HepG2 (cell line): ENCODE data around the gene ASGR1. TPM values are rescaled to one million over a fixed set of nuclear protein-coding genes. Genes with fewer than 3 reads are reported as not detected.

Source experiments
- BRD4 ChIP-seq: sonication (generic); formaldehyde crosslinking; IDR thresholded peaks from 2 replicates; pipeline ENCODE4 v1.4.0; 2020; ENCODE audit warnings: missing genetic modification reagents
- FLYWCH1 ChIP-seq: sonication (generic); formaldehyde crosslinking; IDR thresholded peaks from 2 replicates; pipeline ENCODE4 v1.8.1; 2023; ENCODE audit warnings: mild to moderate bottlenecking, missing genetic modification reagents
- NFAT5 ChIP-seq: sonication (generic); formaldehyde crosslinking; IDR thresholded peaks from 2 replicates; pipeline ENCODE4 v1.4.0; 2020; ENCODE audit warnings: missing genetic modification reagents
- NR0B2 ChIP-seq: sonication (generic); formaldehyde crosslinking; IDR thresholded peaks from 2 replicates; pipeline ENCODE4 v1.4.0; 2020; ENCODE audit warnings: mild to moderate bottlenecking, missing genetic modification reagents
- POLR2AphosphoS2 ChIP-seq: IDR thresholded peaks from 2 replicates; pipeline ENCODE4 v1.6.1; 2011; ENCODE audit warnings: low read depth, low read length, improper control_type of control experiment
- POLR2AphosphoS5 ChIP-seq: IDR thresholded peaks from 2 replicates; pipeline ENCODE4 v1.6.1; 2012; ENCODE audit warnings: low read depth, low read length
- POLR2G ChIP-seq: fragments of 200-400 bp; formaldehyde crosslinking; IDR thresholded peaks from 2 replicates; pipeline ENCODE4 v1.6.1; 2018; ENCODE audit warnings: mild to moderate bottlenecking, low read depth, low read length, moderate library complexity
- RARA ChIP-seq: IDR thresholded peaks from 2 replicates; pipeline ENCODE4 v1.6.1; 2016; ENCODE audit warnings: missing genetic modification reagents, missing compliant biosample characterization
- SATB2 ChIP-seq: sonication (generic); formaldehyde crosslinking; IDR thresholded peaks from 2 replicates; pipeline ENCODE4 v1.5.0; 2020; ENCODE audit warnings: missing genetic modification reagents
- TAF1 ChIP-seq: sonication (generic); formaldehyde crosslinking; IDR thresholded peaks from 2 replicates; pipeline ENCODE4 v1.4.0; 2020; ENCODE audit warnings: missing genetic modification reagents
- ZBTB3 ChIP-seq: sonication (generic); formaldehyde crosslinking; IDR thresholded peaks from 2 replicates; pipeline ENCODE4 v1.4.0; 2020; ENCODE audit warnings: low read depth, mild to moderate bottlenecking, moderate library complexity, missing genetic modification reagents, borderline replicate concordance
- ZNF160 ChIP-seq: sonication (generic); formaldehyde crosslinking; IDR thresholded peaks from 2 replicates; pipeline ENCODE4 v1.8.0; 2022; ENCODE audit warnings: mild to moderate bottlenecking, inconsistent platforms, missing genetic modification reagents
- ZNF230 ChIP-seq: sonication (generic); formaldehyde crosslinking; IDR thresholded peaks from 2 replicates; pipeline ENCODE4 v1.4.0; 2020; ENCODE audit warnings: mild to moderate bottlenecking, missing genetic modification reagents
- ZNF614 ChIP-seq: IDR thresholded peaks from 2 replicates; pipeline ENCODE4 v1.6.1; 2018; ENCODE audit warnings: missing biosample characterization, missing genetic modification reagents, inconsistent platforms, borderline replicate concordance
- ZNF713 ChIP-seq: sonication (generic); formaldehyde crosslinking; IDR thresholded peaks from 2 replicates; pipeline ENCODE4 v1.4.0; 2020; ENCODE audit warnings: mild to moderate bottlenecking, missing genetic modification reagents
- polyA plus RNA-seq, 8 experiments: library from polyadenylated mRNA; depleted of rRNA in 3 of 8; stranded (reverse) in 7 of 8; unstranded in 1 of 8; fragments of >200 nt; fragmentation: Illumina TruSeq in 4 of 8; extraction: Trizol in 4 of 8; gene quantifications; 2 replicates each; pipeline versions ENCODE4 v1.2.1 to v1.2.3, GENCODE V29; 2011 to 2016; ENCODE audit warnings: low read depth in 4 of 8, missing spikeins in 1 of 8, mixed read lengths in 1 of 8; ENCODE audit not compliant: insufficient read depth in 1 of 8
- total RNA-seq, 5 experiments: library from RNA; depleted of rRNA; stranded (reverse); fragments of >200 nt; fragmentation: Illumina TruSeq; extraction: Trizol; gene quantifications; 2 replicates each; pipeline ENCODE4 v1.2.3, GENCODE V29; 2016; ENCODE audit warnings: low read depth in 1 of 5
- TF ChIP-seq, protein P1 (sequence below): sonication (generic); formaldehyde crosslinking; IDR thresholded peaks from 2 replicates; pipeline ENCODE4 v1.9.0; 2022; ENCODE audit warnings: missing genetic modification reagents, mild to moderate bottlenecking, borderline replicate concordance
- TF ChIP-seq, protein P2 (sequence below): sonication (generic); formaldehyde crosslinking; IDR thresholded peaks from 2 replicates; pipeline ENCODE4 v1.4.0; 2020; ENCODE audit warnings: missing genetic modification reagents
- TF ChIP-seq, protein P3 (sequence below): IDR thresholded peaks from 2 replicates; pipeline ENCODE4 v1.6.1; 2016; ENCODE audit warnings: missing compliant biosample characterization, missing genetic modification reagents, borderline replicate concordance

The ASGR1 gene
- total and polyA plus RNA-seq, 2 of the 13 experiments (the other 11 are each of a cell fraction or from before 2014, with no cell fraction given) = 353 to 796 TPM

- TF ChIP-seq, protein P1, sequence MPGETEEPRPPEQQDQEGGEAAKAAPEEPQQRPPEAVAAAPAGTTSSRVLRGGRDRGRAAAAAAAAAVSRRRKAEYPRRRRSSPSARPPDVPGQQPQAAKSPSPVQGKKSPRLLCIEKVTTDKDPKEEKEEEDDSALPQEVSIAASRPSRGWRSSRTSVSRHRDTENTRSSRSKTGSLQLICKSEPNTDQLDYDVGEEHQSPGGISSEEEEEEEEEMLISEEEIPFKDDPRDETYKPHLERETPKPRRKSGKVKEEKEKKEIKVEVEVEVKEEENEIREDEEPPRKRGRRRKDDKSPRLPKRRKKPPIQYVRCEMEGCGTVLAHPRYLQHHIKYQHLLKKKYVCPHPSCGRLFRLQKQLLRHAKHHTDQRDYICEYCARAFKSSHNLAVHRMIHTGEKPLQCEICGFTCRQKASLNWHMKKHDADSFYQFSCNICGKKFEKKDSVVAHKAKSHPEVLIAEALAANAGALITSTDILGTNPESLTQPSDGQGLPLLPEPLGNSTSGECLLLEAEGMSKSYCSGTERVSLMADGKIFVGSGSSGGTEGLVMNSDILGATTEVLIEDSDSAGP (CRISPR knock-in tag) = peak; percentile 1; the same call in 1 of the 2 replicates
- TF ChIP-seq SATB2 (CRISPR knock-in tag) = no peak
- no peak for TF ChIP-seq POLR2AphosphoS2
- TF ChIP-seq ZNF713 (CRISPR knock-in tag) = no peak
- TF ChIP-seq RARA (CRISPR knock-in tag) = no peak
- no peak for TF ChIP-seq ZBTB3 (CRISPR knock-in tag)
- TF ChIP-seq ZNF160 (CRISPR knock-in tag) = peak; percentile 51; the same call in 1 of the 2 replicates
- peak; percentile 76 for TF ChIP-seq POLR2AphosphoS5
- peak; percentile 79 for TF ChIP-seq TAF1 (CRISPR knock-in tag)
- TF ChIP-seq, protein P2, sequence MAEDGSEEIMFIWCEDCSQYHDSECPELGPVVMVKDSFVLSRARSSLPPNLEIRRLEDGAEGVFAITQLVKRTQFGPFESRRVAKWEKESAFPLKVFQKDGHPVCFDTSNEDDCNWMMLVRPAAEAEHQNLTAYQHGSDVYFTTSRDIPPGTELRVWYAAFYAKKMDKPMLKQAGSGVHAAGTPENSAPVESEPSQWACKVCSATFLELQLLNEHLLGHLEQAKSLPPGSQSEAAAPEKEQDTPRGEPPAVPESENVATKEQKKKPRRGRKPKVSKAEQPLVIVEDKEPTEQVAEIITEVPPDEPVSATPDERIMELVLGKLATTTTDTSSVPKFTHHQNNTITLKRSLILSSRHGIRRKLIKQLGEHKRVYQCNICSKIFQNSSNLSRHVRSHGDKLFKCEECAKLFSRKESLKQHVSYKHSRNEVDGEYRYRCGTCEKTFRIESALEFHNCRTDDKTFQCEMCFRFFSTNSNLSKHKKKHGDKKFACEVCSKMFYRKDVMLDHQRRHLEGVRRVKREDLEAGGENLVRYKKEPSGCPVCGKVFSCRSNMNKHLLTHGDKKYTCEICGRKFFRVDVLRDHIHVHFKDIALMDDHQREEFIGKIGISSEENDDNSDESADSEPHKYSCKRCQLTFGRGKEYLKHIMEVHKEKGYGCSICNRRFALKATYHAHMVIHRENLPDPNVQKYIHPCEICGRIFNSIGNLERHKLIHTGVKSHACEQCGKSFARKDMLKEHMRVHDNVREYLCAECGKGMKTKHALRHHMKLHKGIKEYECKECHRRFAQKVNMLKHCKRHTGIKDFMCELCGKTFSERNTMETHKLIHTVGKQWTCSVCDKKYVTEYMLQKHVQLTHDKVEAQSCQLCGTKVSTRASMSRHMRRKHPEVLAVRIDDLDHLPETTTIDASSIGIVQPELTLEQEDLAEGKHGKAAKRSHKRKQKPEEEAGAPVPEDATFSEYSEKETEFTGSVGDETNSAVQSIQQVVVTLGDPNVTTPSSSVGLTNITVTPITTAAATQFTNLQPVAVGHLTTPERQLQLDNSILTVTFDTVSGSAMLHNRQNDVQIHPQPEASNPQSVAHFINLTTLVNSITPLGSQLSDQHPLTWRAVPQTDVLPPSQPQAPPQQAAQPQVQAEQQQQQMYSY (CRISPR knock-in tag) = no peak
- no peak for TF ChIP-seq NFAT5
- peak; percentile 78 for TF ChIP-seq POLR2G
- peak; percentile 41; the same call in 1 of the 2 replicates for TF ChIP-seq BRD4 (CRISPR knock-in tag)
- TF ChIP-seq NR0B2 = peak; percentile 60; the same call in 1 of the 2 replicates
- no peak for TF ChIP-seq ZNF614 (CRISPR knock-in tag)
- TF ChIP-seq, protein P3, sequence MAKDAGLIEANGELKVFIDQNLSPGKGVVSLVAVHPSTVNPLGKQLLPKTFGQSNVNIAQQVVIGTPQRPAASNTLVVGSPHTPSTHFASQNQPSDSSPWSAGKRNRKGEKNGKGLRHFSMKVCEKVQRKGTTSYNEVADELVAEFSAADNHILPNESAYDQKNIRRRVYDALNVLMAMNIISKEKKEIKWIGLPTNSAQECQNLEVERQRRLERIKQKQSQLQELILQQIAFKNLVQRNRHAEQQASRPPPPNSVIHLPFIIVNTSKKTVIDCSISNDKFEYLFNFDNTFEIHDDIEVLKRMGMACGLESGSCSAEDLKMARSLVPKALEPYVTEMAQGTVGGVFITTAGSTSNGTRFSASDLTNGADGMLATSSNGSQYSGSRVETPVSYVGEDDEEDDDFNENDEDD (CRISPR knock-in tag) = no peak
- no peak for TF ChIP-seq ZNF230
- no peak for TF ChIP-seq FLYWCH1
Measured at GRCh38 chr17:7177954-7178477, 1.2 kb downstream of the ASGR1 start (continued).
